WTC11 (cell line): ENCODE measurements around the gene KRTAP5-6. TPM values are rescaled to one million over a fixed set of nuclear protein-coding genes. Genes with fewer than 3 reads are reported as not detected.
A peak's percentile ranks its signal among the peaks of the same experiment; 100 is the strongest.

Source experiments
- ATAC-seq: fragments of 200-7000 bp; cut with Tn5 transposase; 2 replicates; pipeline ENCODE4 v1.10.0; 2021; ENCODE audit warnings: mild to moderate bottlenecking, moderate library complexity
- CTCF ChIA-PET: fragments of 300-600 bp; sonication (Branson Sonifier 250); formaldehyde crosslinking; loops from one replicate; lab custom pipeline; 2021; ENCODE audit warnings: antibody characterized with exemption; lab: Charles Lee
- POLR2A ChIA-PET: fragments of 350-600 bp; sonication (Branson Sonifier 250); formaldehyde crosslinking; loops from one replicate; lab custom pipeline; 2021; ENCODE audit warnings: antibody characterized with exemption; lab: Charles Lee
- DNase-seq: peaks from one replicate; pipeline ENCODE4 v3.0.0; 2021; ENCODE audit warnings: low spot score
- H3K27ac Mint-ChIP-seq: 2 replicates; pipeline ENCODE4 v1.8.0; 2021; ENCODE audit warnings: mixed read lengths
- H3K27me3 Mint-ChIP-seq: 2 replicates; pipeline ENCODE4 v1.8.0; 2021; ENCODE audit warnings: low read depth, mild to moderate bottlenecking, moderate library complexity, mixed read lengths
- H3K36me3 Mint-ChIP-seq: 2 replicates; pipeline ENCODE4 v1.8.0; 2021; ENCODE audit warnings: mixed read lengths
- H3K4me1 Mint-ChIP-seq: 2 replicates; pipeline ENCODE4 v1.8.0; 2022; ENCODE audit warnings: mixed read lengths
- H3K4me3 Mint-ChIP-seq: 2 replicates; pipeline ENCODE4 v1.8.0; 2021; ENCODE audit warnings: mild to moderate bottlenecking, moderate library complexity, mixed read lengths
- H3K9me3 Mint-ChIP-seq: 2 replicates; pipeline ENCODE4 v1.8.0; 2021; ENCODE audit warnings: mixed read lengths
- ATF1 ChIP-seq: sonication (generic); formaldehyde crosslinking; IDR thresholded peaks from 2 replicates; pipeline ENCODE4 v1.8.1; 2023; ENCODE audit warnings: mild to moderate bottlenecking, moderate library complexity, missing genetic modification reagents
- E2F1 ChIP-seq: sonication (generic); formaldehyde crosslinking; IDR thresholded peaks from 2 replicates; pipeline ENCODE4 v1.8.0; 2022; ENCODE audit warnings: mild to moderate bottlenecking, missing genetic modification reagents
- ERG ChIP-seq: fragments of 250-450 bp; sonication (Bioruptor Pico); IDR thresholded peaks from 2 replicates; pipeline ENCODE4 v1.8.0; 2021; ENCODE audit warnings: mild to moderate bottlenecking
- ESRRA ChIP-seq: sonication (generic); formaldehyde crosslinking; IDR thresholded peaks from 2 replicates; pipeline ENCODE4 v1.8.1; 2022; ENCODE audit warnings: mild to moderate bottlenecking, missing genetic modification reagents, borderline replicate concordance
- FOXP1 ChIP-seq: sonication (generic); formaldehyde crosslinking; IDR thresholded peaks from 2 replicates; pipeline ENCODE4 v1.8.0; 2022; ENCODE audit warnings: missing genetic modification reagents, mild to moderate bottlenecking, moderate library complexity, borderline replicate concordance
- FOXP4 ChIP-seq: sonication (generic); formaldehyde crosslinking; IDR thresholded peaks from 2 replicates; pipeline ENCODE4 v1.8.0; 2022; ENCODE audit warnings: mild to moderate bottlenecking, missing genetic modification reagents
- GABPB1 ChIP-seq: sonication (generic); formaldehyde crosslinking; IDR thresholded peaks from 2 replicates; pipeline ENCODE4 v1.8.1; 2023; ENCODE audit warnings: mild to moderate bottlenecking, missing genetic modification reagents
- GTF2I ChIP-seq: fragments of 250-450 bp; sonication (Bioruptor Pico); conservative IDR thresholded peaks from 2 replicates; pipeline ENCODE4 v1.4.0; 2021; ENCODE audit warnings: mild to moderate bottlenecking
- HMGXB4 ChIP-seq: sonication (generic); formaldehyde crosslinking; IDR thresholded peaks from 2 replicates; pipeline ENCODE4 v1.8.1; 2023; ENCODE audit warnings: mild to moderate bottlenecking, moderate library complexity, missing genetic modification reagents
- KAT7 ChIP-seq: sonication (generic); formaldehyde crosslinking; IDR thresholded peaks from 2 replicates; pipeline ENCODE4 v1.8.1; 2023; ENCODE audit warnings: missing genetic modification reagents, mild to moderate bottlenecking, borderline replicate concordance
- MXD4 ChIP-seq: fragments of 250-450 bp; sonication (Bioruptor Pico); IDR thresholded peaks from 2 replicates; pipeline ENCODE4 v1.8.0; 2021; ENCODE audit warnings: mild to moderate bottlenecking, moderate library complexity, borderline replicate concordance
- NFATC4 ChIP-seq: fragments of 250-450 bp; sonication (Bioruptor Pico); IDR thresholded peaks from 2 replicates; pipeline ENCODE4 v1.9.0; 2021; ENCODE audit warnings: mild to moderate bottlenecking
- NFE2L1 ChIP-seq: sonication (generic); formaldehyde crosslinking; IDR thresholded peaks from 2 replicates; pipeline ENCODE4 v1.8.1; 2023; ENCODE audit warnings: missing genetic modification reagents
- NR3C1 ChIP-seq: sonication (generic); formaldehyde crosslinking; conservative IDR thresholded peaks from 2 replicates; pipeline ENCODE4 v1.8.1; 2023; ENCODE audit warnings: low read depth, mild to moderate bottlenecking, missing genetic modification reagents
- SMAD4 ChIP-seq: sonication (generic); formaldehyde crosslinking; IDR thresholded peaks from 2 replicates; pipeline ENCODE4 v1.8.0; 2022; ENCODE audit warnings: mild to moderate bottlenecking, missing genetic modification reagents
- SOX15 ChIP-seq: fragments of 250-450 bp; sonication (Bioruptor Pico); IDR thresholded peaks from 2 replicates; pipeline ENCODE4 v1.9.0; 2021; ENCODE audit warnings: mild to moderate bottlenecking
- ZBTB43 ChIP-seq: sonication (generic); formaldehyde crosslinking; IDR thresholded peaks from 2 replicates; pipeline ENCODE4 v1.8.1; 2023; ENCODE audit warnings: mild to moderate bottlenecking, missing genetic modification reagents
- ZNF219 ChIP-seq: sonication (generic); formaldehyde crosslinking; IDR thresholded peaks from 2 replicates; pipeline ENCODE4 v1.8.0; 2023; ENCODE audit warnings: missing genetic modification reagents, mild to moderate bottlenecking, borderline replicate concordance
- ZNF396 ChIP-seq: fragments of 250-450 bp; sonication (Bioruptor Pico); IDR thresholded peaks from 2 replicates; pipeline ENCODE4 v1.8.0; 2021; ENCODE audit warnings: mild to moderate bottlenecking, moderate library complexity, borderline replicate concordance
- ZNF512 ChIP-seq: sonication (generic); formaldehyde crosslinking; IDR thresholded peaks from 2 replicates; pipeline ENCODE4 v1.8.1; 2022; ENCODE audit warnings: missing genetic modification reagents, borderline replicate concordance
- ZSCAN18 ChIP-seq: fragments of 250-450 bp; sonication (Bioruptor Pico); IDR thresholded peaks from 2 replicates; pipeline ENCODE4 v2.1.2; 2022; ENCODE audit warnings: mild to moderate bottlenecking, moderate library complexity
- total RNA-seq: library from RNA; stranded (reverse); gene quantifications from 3 replicates; pipeline ENCODE4 v1.2.3, GENCODE V29; 2021

KRTAP5-6 gene
- total RNA-seq, 1 experiment from 2014 or later, result 0.35 TPM

GRCh38 chr11:1652026-1652425 is 45.0 kb upstream of the KRTAP5-6 start (continued):
- TF ChIP-seq E2F1 (CRISPR knock-in tag) (no peak), SOX15 (CRISPR knock-in tag) (no peak), NFATC4 (no peak)

- TF ChIP-seq NFE2L1 (CRISPR knock-in tag), result no peak
- TF ChIP-seq GTF2I, result no peak
- no peak for TF ChIP-seq ERG (CRISPR knock-in tag)
- no peak for TF ChIP-seq NR3C1 (CRISPR knock-in tag)
- no peak for TF ChIP-seq NFATC4
- TF ChIP-seq FOXP4 (CRISPR knock-in tag), result no peak
- no peak for TF ChIP-seq ZNF512
- no peak for TF ChIP-seq MXD4 (CRISPR knock-in tag)
- no peak for TF ChIP-seq SMAD4
- TF ChIP-seq GABPB1 (CRISPR knock-in tag), result no peak
- no peak for TF ChIP-seq ZNF219 (CRISPR knock-in tag)
- no peak for TF ChIP-seq KAT7 (CRISPR knock-in tag)
- TF ChIP-seq ZNF396 (CRISPR knock-in tag), result no peak
- no peak for TF ChIP-seq ESRRA
- no peak for TF ChIP-seq FOXP1 (CRISPR knock-in tag)
- TF ChIP-seq ATF1 (CRISPR knock-in tag), result no peak
- Mint-ChIP-seq H3K27me3 (peaks cover 18% of the 10 kb centered on the region), H3K4me1 (no peaks in the 10 kb centered on the region), H3K36me3 (no peaks in the 10 kb centered on the region), H3K27ac (no peak overlapping the region), H3K4me3 (no peak overlapping the region), H3K9me3 (no peaks in the 10 kb centered on the region)
- no peak for ATAC-seq
- ChIA-PET CTCF (interaction anchor here (0.6 to 4.3 kb wide), 120 partner anchors 9 to 769 kb away, joined by 3 to 190 read pairs (median 5); partner anchors contain the start of genes CTSD, IFITM10, KRTAP5-2 and KRTAP5-5), POLR2A (interaction anchor here (0.6 kb wide), 2 partner anchors 352 to 726 kb away, joined by 3 read pairs; no protein-coding TSS in a partner anchor)
- no peak for DNase-seq
Observed at GRCh38 chr11:1652442-1652770, 44.6 kb upstream of the KRTAP5-6 start.

GRCh38 chr11:1652771-1653540 is 44.0 kb upstream of the KRTAP5-6 start:
- peaks cover 21% of the 10 kb centered on the region for H3K27me3 Mint-ChIP-seq
- no peak overlapping the region for H3K4me3 Mint-ChIP-seq
- DNase-seq, result peak; percentile 88
- no peaks in the 10 kb centered on the region for H3K9me3 Mint-ChIP-seq
- ChIA-PET POLR2A (interaction anchor here (0.6 kb wide), 2 partner anchors 352 to 725 kb away, joined by 3 read pairs; no protein-coding TSS in a partner anchor), CTCF (interaction anchor here (0.6 to 4.3 kb wide), 125 partner anchors 9 to 768 kb away, joined by 3 to 190 read pairs (median 5); partner anchors contain the start of genes CTSD, IFITM10, KRTAP5-2 and KRTAP5-5)
- H3K27ac Mint-ChIP-seq, result no peak overlapping the region
- no peaks in the 10 kb centered on the region for H3K36me3 Mint-ChIP-seq
- peak; percentile 82 for ATAC-seq
- H3K4me1 Mint-ChIP-seq, result no peaks in the 10 kb centered on the region
- TF ChIP-seq ZSCAN18 (no peak), GABPB1 (CRISPR knock-in tag) (0 out of 2 replicates have a peak, but pooled peaks have one; percentile 23), NFATC4 (no peak), ZBTB43 (CRISPR knock-in tag) (no peak), HMGXB4 (CRISPR knock-in tag) (peak; percentile 45; the same call in 1 of the 2 replicates), ESRRA (no peak), KAT7 (CRISPR knock-in tag) (no peak)
